IPS DF 4.7 (cell line): ENCODE measurements around the gene RLBP1.

Experiments
- DNase-seq: peaks from one replicate; pipeline ENCODE4 v3.0.0-alpha.2; 2013; ENCODE audit warnings: low spot score; ENCODE audit errors: extremely low read depth

Gene RLBP1

GRCh38 chr15:89178307-89178977, 42.9 kb downstream of the RLBP1 start:
- DNase-seq = no peak

- no peak for DNase-seq
Measured at GRCh38 chr15:89177633-89178306, 43.6 kb downstream of the RLBP1 start.

- no peak for DNase-seq
Measured at GRCh38 chr15:89177116-89177515, 44.3 kb downstream of the RLBP1 start.

GRCh38 chr15:89175617-89176191, 45.7 kb downstream of the RLBP1 start:
- DNase-seq = no peak

GRCh38 chr15:89174476-89174875, 46.9 kb downstream of the RLBP1 start:
- no peak for DNase-seq

- no peak for DNase-seq
Measured at GRCh38 chr15:89172921-89173320, 48.5 kb downstream of the RLBP1 start.

- peak; percentile 76 for DNase-seq
Measured at GRCh38 chr15:89171136-89172072, 50.0 kb downstream of the RLBP1 start.

GRCh38 chr15:89170364-89170763, 51.0 kb downstream of the RLBP1 start:
- DNase-seq = no peak

- DNase-seq = no peak
Measured at GRCh38 chr15:89168316-89168833, 53.0 kb downstream of the RLBP1 start.

- no peak for DNase-seq
Measured at GRCh38 chr15:89167267-89168176, 53.9 kb downstream of the RLBP1 start.

- no peak for DNase-seq
Measured at GRCh38 chr15:89165677-89166076, 55.7 kb downstream of the RLBP1 start.

GRCh38 chr15:89164712-89165211, 56.6 kb downstream of the RLBP1 start:
- no peak for DNase-seq

- no peak for DNase-seq
Measured at GRCh38 chr15:89163271-89164055, 57.9 kb downstream of the RLBP1 start.

GRCh38 chr15:89161666-89162065, 59.7 kb downstream of the RLBP1 start:
- DNase-seq = no peak
